HK-2 (cell line): ENCODE results near the gene MUC13.

Experiments used
- DNase-seq: peaks from one replicate; pipeline ENCODE4 v3.0.0-alpha.2; 2018; ENCODE audit not compliant: unreplicated experiment

Gene MUC13

DNA sequence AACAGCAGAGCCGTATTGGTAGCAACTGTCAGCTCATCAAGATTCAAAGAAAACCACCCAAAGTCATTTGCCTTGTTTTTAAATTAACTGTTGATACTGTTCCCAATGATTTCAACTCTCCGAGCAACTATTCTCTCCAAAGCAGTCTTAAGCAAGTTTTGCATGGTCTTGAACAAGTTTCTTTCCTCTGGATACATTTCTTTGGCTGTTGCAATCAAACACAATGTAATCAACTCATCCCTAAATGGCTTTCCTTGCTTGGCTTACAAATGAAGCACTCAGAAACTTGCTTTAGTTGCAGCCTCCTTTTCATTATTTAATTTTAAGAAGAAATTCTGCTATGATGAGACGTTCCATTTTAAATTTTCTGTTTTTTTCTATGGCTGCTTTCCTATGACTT lies 15.5 kb upstream of the MUC13 start:
- DNase-seq: no peak

GRCh38 chr3:124942613-124943012 lies 8.1 kb upstream of the MUC13 start:
- DNase-seq: no peak

DNA sequence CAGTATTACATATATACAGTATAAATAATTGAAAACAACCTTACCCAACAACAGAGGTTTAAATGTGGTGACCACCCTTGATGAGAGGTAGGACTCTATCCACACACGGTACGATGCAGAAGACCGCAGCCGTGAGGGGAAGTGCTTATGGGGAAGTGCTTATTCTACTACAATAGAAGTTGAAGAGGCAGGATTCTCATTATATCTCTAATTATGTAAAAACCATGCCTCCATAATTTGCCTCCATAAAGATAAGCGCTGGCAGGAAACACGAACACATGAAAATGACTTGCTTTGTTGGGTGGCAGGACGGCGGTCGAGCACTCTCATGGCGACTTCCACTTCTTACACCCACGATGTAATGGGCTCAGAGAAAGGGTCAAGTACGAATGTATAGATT lies 7.2 kb upstream of the MUC13 start:
- DNase-seq: no peak

- DNase-seq: no peak
These were observed 5.1 kb upstream of the MUC13 start for GRCh38 chr3:124939661-124940060.

GRCh38 chr3:124938896-124939295 lies 4.3 kb upstream of the MUC13 start:
- DNase-seq: no peak

- no peak for DNase-seq
These were observed 2.5 kb upstream of the MUC13 start for GRCh38 chr3:124937049-124937448.

GRCh38 chr3:124935794-124936542 lies 1.4 kb upstream of the MUC13 start:
- DNase-seq: no peak

- no peak for DNase-seq
These were observed 713 bp upstream of the MUC13 start for GRCh38 chr3:124935264-124935663.

- DNase-seq: peak; percentile 54
These were observed 6.0 kb downstream of the MUC13 start for GRCh38 chr3:124928333-124929202.

DNA sequence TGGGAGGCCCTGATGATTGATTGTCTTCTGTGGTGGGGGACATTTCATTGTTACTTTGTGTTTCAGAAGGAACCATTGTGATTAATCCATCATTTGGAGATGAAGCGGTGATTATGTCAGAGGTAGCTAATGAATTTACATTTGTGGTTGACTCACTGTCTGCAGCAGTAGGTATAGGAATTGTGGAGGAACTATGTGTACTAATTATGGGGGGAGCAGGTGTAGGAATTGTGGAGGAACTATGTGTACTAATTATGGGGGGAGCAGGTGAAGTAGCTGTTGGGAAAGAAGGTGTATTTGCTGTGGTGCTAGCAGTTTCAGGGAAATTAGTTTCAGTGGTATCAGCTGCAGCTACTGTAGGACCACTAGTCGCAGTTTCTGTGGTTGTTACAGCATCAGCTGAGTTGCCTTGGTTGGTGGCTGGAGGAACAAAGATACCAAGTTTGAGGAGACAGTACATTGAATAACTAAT lies 6.9 kb downstream of the MUC13 start:
- DNase-seq: no peak

DNA sequence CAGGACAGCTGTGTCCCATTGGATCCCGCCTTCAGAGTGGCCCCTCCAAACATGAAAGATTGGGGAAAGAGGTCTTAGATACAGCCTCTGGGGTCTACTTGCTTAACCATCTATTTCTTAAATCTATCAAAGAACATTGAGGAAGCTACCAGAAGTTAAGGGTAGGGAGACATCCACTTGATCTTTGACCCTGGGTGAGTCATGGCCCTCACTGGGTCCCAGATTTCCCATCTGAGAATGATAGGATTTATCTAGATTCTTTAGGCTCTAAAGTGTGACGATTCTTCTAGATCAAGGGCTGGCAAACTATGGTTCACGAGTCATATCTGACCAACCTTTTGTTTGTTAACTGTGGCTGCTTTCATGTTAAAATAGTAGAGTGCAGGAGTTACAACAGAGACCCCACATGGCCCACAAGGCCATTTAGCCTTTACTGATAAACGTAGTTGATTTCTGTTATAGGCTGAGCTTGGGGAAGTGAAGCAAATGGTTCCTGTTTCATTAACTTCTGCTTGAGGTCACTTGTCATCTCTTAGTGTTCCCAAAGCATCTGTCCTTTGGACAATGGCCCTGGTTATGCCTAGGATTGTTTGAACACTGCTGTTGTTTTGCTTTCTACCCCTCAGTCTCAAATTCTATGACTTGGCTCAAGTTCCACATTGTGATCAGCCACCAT lies 8.0 kb downstream of the MUC13 start:
- no peak for DNase-seq

- no peak for DNase-seq
These were observed 9.8 kb downstream of the MUC13 start for GRCh38 chr3:124924741-124925140.

DNA sequence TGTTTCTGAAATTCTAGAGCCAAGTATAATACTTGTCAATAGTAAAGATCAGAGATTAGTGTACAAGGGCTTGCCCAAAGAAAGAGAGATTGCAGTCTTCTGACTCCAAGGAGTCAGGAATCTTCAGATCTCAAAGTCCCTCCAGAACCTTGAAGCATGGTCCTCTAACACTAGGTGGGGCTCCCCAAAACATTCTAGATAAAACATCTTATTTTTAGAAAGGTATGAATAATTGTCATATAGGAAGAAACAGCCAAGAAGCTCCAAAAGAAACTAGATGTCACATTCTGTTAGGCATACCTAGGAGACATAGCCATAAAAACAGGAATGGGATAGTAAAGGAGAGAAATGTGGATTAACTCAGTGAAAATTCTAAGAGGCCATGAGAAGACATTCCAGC lies 10.7 kb downstream of the MUC13 start:
- DNase-seq: no peak

DNA sequence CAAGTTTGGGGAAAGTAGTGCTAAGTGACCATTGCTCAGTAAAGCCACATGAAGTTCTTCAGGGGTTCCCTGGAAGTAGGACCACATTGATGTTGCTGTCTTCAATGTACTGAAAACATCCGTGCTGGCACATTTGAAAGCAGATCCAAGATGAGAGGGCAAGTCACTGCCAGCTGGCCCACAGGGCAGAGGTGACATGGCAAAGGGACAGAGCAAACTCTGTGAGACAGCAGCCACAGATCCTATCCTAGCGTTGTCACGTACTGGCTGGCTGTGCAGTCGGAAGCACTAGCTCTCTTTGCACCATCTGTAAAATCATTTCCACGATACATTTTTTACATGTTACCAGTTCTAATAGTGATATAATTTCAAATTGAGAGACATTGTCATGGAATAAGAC lies 13.8 kb downstream of the MUC13 start:
- no peak for DNase-seq

GRCh38 chr3:124919756-124920155 lies 14.8 kb downstream of the MUC13 start:
- no peak for DNase-seq

GRCh38 chr3:124918524-124918923 lies 16.0 kb downstream of the MUC13 start:
- no peak for DNase-seq

DNA sequence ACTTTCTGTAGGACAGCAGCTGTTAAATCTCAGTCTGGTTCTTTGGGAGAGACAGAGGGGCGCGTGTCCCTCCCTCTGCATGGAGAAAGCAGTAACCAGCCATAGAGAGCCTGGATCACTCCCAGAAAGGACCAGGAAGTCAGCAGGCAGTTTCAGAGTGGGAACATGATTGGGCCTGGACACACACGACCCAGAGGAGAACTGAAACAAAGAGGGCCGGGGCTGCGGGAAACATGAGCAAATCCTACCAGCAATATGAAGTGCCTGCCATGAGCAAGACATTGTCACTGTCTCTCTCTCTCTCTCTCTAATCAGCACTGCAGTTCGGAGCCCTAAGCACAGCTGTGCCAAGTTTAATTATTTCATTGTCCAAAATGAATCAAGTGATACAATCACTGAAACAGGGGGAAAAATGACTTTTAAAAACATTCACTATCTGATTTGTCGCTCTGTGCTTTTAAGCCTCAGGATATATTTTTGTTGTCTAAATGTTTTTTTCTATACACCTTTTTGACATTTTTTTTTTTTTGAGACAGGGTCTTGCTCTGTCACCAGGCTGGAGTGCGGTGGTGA lies 17.6 kb downstream of the MUC13 start:
- DNase-seq: no peak

DNA sequence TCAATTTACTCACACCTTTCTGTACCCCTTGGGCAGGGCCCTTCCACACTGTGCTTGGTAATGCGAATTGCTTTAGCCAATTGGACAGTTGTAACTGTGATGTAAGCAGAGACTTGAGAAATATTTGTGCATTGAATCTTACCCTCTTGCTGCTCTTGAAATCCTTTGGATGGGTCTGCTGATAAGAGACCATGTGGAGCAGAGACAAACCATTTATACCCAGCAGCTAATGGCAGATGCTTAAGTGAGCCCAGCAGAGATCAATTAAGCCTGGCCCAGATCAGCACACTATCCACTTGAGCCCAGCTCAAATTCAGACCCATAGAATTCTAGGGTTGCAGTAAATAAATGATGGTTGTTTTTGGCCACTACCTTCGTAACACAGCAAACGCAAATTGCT lies 19.3 kb downstream of the MUC13 start:
- DNase-seq: no peak

DNA sequence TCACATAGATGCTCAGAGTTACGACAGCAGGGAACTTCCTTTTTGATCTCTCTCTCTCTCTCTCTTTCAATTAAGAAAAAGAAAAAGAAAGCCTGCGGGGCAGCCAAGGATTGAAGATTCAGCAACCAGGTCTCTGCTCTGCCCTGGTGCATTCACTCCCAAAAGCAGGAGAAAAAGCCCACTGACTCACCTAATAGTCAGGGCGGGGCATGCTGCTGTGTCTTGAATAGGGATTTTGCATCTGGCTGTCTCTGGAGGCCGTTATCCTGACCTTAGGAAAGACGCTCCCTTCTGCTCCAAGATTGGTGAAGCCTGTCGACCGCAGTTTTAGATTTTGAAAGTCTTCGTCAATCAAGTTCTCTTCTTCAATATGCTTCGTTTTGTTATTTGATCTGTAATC lies 26.6 kb downstream of the MUC13 start:
- no peak for DNase-seq

- DNase-seq: no peak
These were observed 29.6 kb downstream of the MUC13 start for GRCh38 chr3:124904835-124905492.
